Adrenal gland (tissue), 12 donors: ENCODE data around the gene SPATC1L. TPM values are rescaled to one million over a fixed set of nuclear protein-coding genes. Genes with fewer than 3 reads are reported as not detected.

Experiments
- DNase-seq, 7 donors: peaks; one replicate each; pipeline ENCODE4 v3.0.0-alpha.2; 2019 to 2020
- H3K27ac ChIP-seq, 5 donors: fragments of 200-600 bp; sonication (generic) in 4 of 5; 1 replicate in 3 of 5; 2 replicates in 2 of 5; pipeline versions ENCODE4 v1.5.1 to v1.8.0; 2016 to 2020; ENCODE audit warnings: mild to moderate bottlenecking in 1 of 5
- H3K27me3 ChIP-seq: fragments of 200-600 bp; 2 replicates; pipeline ENCODE4 v1.8.0; 2021
- H3K36me3 ChIP-seq, 2 donors: fragments of 200-600 bp; replicated peaks in 1 of 2; 1 replicate in 1 of 2; 2 replicates in 1 of 2; pipeline versions ENCODE4 v1.5.1 to v1.8.0; 2018 to 2022
- H3K4me1 ChIP-seq, 2 donors: fragments of 200-600 bp; replicated peaks in 1 of 2; 1 replicate in 1 of 2; 2 replicates in 1 of 2; pipeline versions ENCODE4 v1.5.1 to v1.8.0; 2018 to 2021
- H3K4me3 ChIP-seq, 4 donors: fragments of 200-600 bp; sonication (generic) in 3 of 4; one replicate each; pipeline ENCODE4 v1.5.1; 2016 to 2018
- H3K9me3 ChIP-seq, 3 donors: fragments of 200-600 bp; sonication (generic) in 1 of 3; replicated peaks in 1 of 3; 1 replicate in 2 of 3; 2 replicates in 1 of 3; pipeline versions ENCODE4 v1.5.1 to v1.8.0; 2016 to 2021
- CTCF ChIP-seq, 6 experiments: fragments of 450-650 bp in 4 of 6; fragments of 200-600 bp in 2 of 6; sonication (generic) in 1 of 6; IDR thresholded peaks; 1 replicate in 5 of 6; 2 replicates in 1 of 6; pipeline versions ENCODE4 v1.5.1 to v1.8.0; 2016 to 2021; ENCODE audit warnings: antibody characterized with exemption in 6 of 6, mild to moderate bottlenecking in 2 of 6, moderate library complexity in 1 of 6
- POLR2A ChIP-seq, 2 donors: fragments of 450-650 bp; IDR thresholded peaks; one replicate each; pipeline ENCODE4 v1.6.1; 2017; ENCODE audit warnings: antibody characterized with exemption in 2 of 2, mild to moderate bottlenecking in 2 of 2, moderate library complexity in 1 of 2
- WGBS, 4 donors: extraction: QIAGEN DNeasy Blood & Tissue Kit in 2 of 4; methylation state at CpG; one replicate each; pipeline versions ENCODE4 v1.1.5 to v1.1.7; 2013 to 2017; 5-methylcytosine and 5-hydroxymethylcytosine counted together
- intact Hi-C, 2 donors: fragments of 100-400 bp; cut with DNase I; formaldehyde crosslinking; loops; one replicate each; pipeline versions ENCODE4 v1.14.1 to v1.15.0; 2022 to 2023
- polyA plus RNA-seq, 3 donors: library from polyadenylated mRNA; stranded (reverse); fragments of 200-250 nt in 2 of 3; fragments of 350-450 nt in 1 of 3; fragmentation: Illumina TruSeq in 1 of 3; extraction: RNeasy Lipid Tissue Mini Kit (QIAGEN cat#74804) in 1 of 3; gene quantifications; one replicate each; pipeline ENCODE4 v1.2.3, GENCODE V29; 2013 to 2014
- total RNA-seq, 9 donors: library from RNA; depleted of rRNA in 4 of 9; stranded (reverse); fragments of >200 nt in 4 of 9; fragments of 120-200 nt in 1 of 9; fragmentation: NEBNext Ultra II Directional in 1 of 9; extraction: Animal tissue kit (Norgen Biotek cat#: 25700) in 1 of 9; gene quantifications; one replicate each; pipeline versions ENCODE4 v1.1.0 to v1.2.4, GENCODE V29; 2013 to 2023
- donor health status: healthy with polysubstance abuse.
- donor health status: Bipolar disorder and iron deficiency.
- donor health status: DM: yes; HTN: yes; CAD: no.
- donor health status: DM: no; HTN: no; CAD: no.
- donor health status: DM: no; HTN: no; CAD: no.
- donor health status: DM: yes; HTN: yes; CAD: no.

The SPATC1L gene
- total and polyA plus RNA-seq, 12 donors: 8.4 to 91.5 (median 25.3) TPM

GRCh38 chr21:46207006-46207919, 23.0 kb upstream of the SPATC1L start:
- intact Hi-C loops: no loop called here

GRCh38 chr21:46206163-46207005, 22.1 kb upstream of the SPATC1L start:
- WGBS, 4 donors: 89 to 97% (median 94%) methylated on average over 7 to 24 of the region's 24 CpGs
- H3K36me3 ChIP-seq: peaks cover 0 to 78% of the 10 kb centered on the region in 2 donors

More at GRCh38 chr21:46207006-46207919, 23.0 kb upstream of the SPATC1L start:
- TF ChIP-seq CTCF (IDR thresholded peaks at IDR 0.05) (no peak), POLR2A (IDR thresholded peaks at IDR 0.05) (no peak)
- Histone ChIP-seq H3K36me3 (peaks cover 0 to 78% of the 10 kb centered on the region in 2 donors), H3K9me3 (no peaks in the 10 kb centered on the region), H3K4me1 (no peaks in the 10 kb centered on the region), H3K4me3 (no peak overlapping the region), H3K27ac (no peak overlapping the region), H3K27me3 (no peaks in the 10 kb centered on the region)
- peak in 3 of 7 donors; percentile 6 to 11 (median 7) for DNase-seq
- WGBS, 4 donors: 90 to 95% (median 93%) methylated on average over 8 to 21 of the region's 21 CpGs

GRCh38 chr21:46205766-46206162, 21.5 kb upstream of the SPATC1L start:
- Histone ChIP-seq H3K9me3 (no peaks in the 10 kb centered on the region), H3K27ac (no peak overlapping the region), H3K27me3 (no peaks in the 10 kb centered on the region), H3K36me3 (peaks cover 0 to 77% of the 10 kb centered on the region in 2 donors), H3K4me3 (no peak overlapping the region), H3K4me1 (no peaks in the 10 kb centered on the region)
- TF ChIP-seq CTCF (IDR thresholded peaks at IDR 0.05) (no peak), POLR2A (IDR thresholded peaks at IDR 0.05) (no peak)
- peak in 2 of 7 donors; percentile 4 to 10 for DNase-seq
- 92 to 97% (median 94%) methylated on average over 13 to 16 of the region's 16 CpGs for WGBS, 4 donors
- intact Hi-C loops: no loop called here

More at GRCh38 chr21:46206163-46207005, 22.1 kb upstream of the SPATC1L start:
- intact Hi-C loops: no loop called here
- no peak overlapping the region for H3K4me3 ChIP-seq
- H3K9me3 ChIP-seq: no peaks in the 10 kb centered on the region
- peak in 3 of 7 donors; percentile 4 to 8 (median 8) for DNase-seq
- no peak for TF ChIP-seq POLR2A (IDR thresholded peaks at IDR 0.05)
- TF ChIP-seq CTCF (IDR thresholded peaks at IDR 0.05): no peak
- H3K4me1 ChIP-seq: no peaks in the 10 kb centered on the region
- H3K27ac ChIP-seq: no peak overlapping the region
- H3K27me3 ChIP-seq: no peaks in the 10 kb centered on the region

GRCh38 chr21:46205166-46205565, 20.9 kb upstream of the SPATC1L start:
- Histone ChIP-seq H3K36me3 (peaks cover 0 to 76% of the 10 kb centered on the region in 2 donors), H3K9me3 (no peaks in the 10 kb centered on the region), H3K4me1 (no peaks in the 10 kb centered on the region), H3K4me3 (no peak overlapping the region), H3K27ac (no peak overlapping the region), H3K27me3 (no peaks in the 10 kb centered on the region)
- intact Hi-C loops: no loop called here
- 87 to 93% (median 88%) methylated on average over 18 of the region's 18 CpGs for WGBS, 4 donors
- no peak for DNase-seq
- no peak for TF ChIP-seq POLR2A (IDR thresholded peaks at IDR 0.05)
